ENCODE results near the gene PVR. TPM values are rescaled to one million over a fixed set of nuclear protein-coding genes. Genes with fewer than 3 reads are reported as not detected.
"Not testable (repeated sequence)": the region's sequence is repeated elsewhere in the genome, so short reads cannot be mapped to it uniquely, and the experiment has no call there.

PVR gene
- total and polyA plus RNA-seq, 5 experiments from 2014 or later = 0.11 to 3.8 (median 1.4) TPM

- ATAC-seq = no peak
- POLR2A ChIA-PET = no interaction called here
- Mint-ChIP-seq H3K9me3 (no peaks in the 10 kb centered on the region), H3K4me1 (no peaks in the 10 kb centered on the region), H3K4me3 (no peak overlapping the region), H3K36me3 (no peaks in the 10 kb centered on the region), H3K27ac (no peak overlapping the region), H3K27me3 (peaks cover 0 to 3% (median 0%) of the 10 kb centered on the region in 5 donors)
- no peak for DNase-seq
Observed at GRCh38 chr19:44672226-44672625, 28.5 kb downstream of the PVR start.

GRCh38 chr19:44673510-44673909 lies 29.8 kb downstream of the PVR start:
- Mint-ChIP-seq H3K9me3 (no peaks in the 10 kb centered on the region), H3K4me3 (no peak overlapping the region), H3K4me1 (no peaks in the 10 kb centered on the region), H3K27me3 (peaks cover 0 to 3% (median 0%) of the 10 kb centered on the region in 5 donors), H3K27ac (no peak overlapping the region), H3K36me3 (no peaks in the 10 kb centered on the region)
- DNase-seq = no peak
- POLR2A ChIA-PET = no interaction called here
- no peak for ATAC-seq

DNA sequence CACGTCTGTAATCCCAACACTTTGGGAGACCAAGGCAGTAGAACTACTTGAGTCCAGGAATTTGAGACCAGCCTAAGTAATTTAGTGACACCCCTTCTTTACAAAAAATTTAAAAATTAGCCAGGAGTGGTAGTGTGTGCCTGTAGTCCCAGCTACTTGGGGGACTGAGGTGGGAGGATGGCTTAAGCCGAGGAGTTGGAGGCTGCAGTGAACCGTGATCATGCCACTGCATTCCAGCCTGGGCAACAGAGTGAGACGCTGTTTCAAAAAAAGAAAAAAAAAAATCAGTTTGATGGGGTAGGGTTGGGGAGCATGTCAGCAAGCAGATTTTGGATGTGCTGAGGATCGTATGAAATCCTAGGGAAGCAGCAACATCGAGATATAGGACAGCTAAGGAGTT lies 31.8 kb downstream of the PVR start:
- no peaks in the 10 kb centered on the region for H3K36me3 Mint-ChIP-seq
- no peak for DNase-seq
- POLR2A ChIA-PET = interaction anchor here (0.7 kb wide), 1 partner anchor 830 kb away, joined by 4 read pairs; no protein-coding TSS in a partner anchor
- H3K9me3 Mint-ChIP-seq = no peaks in the 10 kb centered on the region
- no peaks in the 10 kb centered on the region for H3K4me1 Mint-ChIP-seq
- no peak for ATAC-seq
- H3K27ac Mint-ChIP-seq = no peak overlapping the region
- H3K4me3 Mint-ChIP-seq = no peak overlapping the region
- H3K27me3 Mint-ChIP-seq = peaks cover 0 to 3% (median 0%) of the 10 kb centered on the region in 5 donors

GRCh38 chr19:44677019-44677811 lies 33.5 kb downstream of the PVR start:
- no peaks in the 10 kb centered on the region for H3K4me1 Mint-ChIP-seq
- H3K27ac Mint-ChIP-seq = peak overlapping the region in 1 of 10 donors; percentile 32
- no peak for ATAC-seq
- H3K9me3 Mint-ChIP-seq = no peaks in the 10 kb centered on the region
- H3K36me3 Mint-ChIP-seq = no peaks in the 10 kb centered on the region
- DNase-seq = no peak
- H3K4me3 Mint-ChIP-seq = no peak overlapping the region
- POLR2A ChIA-PET = no interaction called here
- H3K27me3 Mint-ChIP-seq = peaks cover 0 to 3% (median 0%) of the 10 kb centered on the region in 5 donors

- H3K36me3 Mint-ChIP-seq = no peaks in the 10 kb centered on the region
- POLR2A ChIA-PET = no interaction called here
- DNase-seq (no peak), ATAC-seq (no peak)
- H3K27me3 Mint-ChIP-seq = peaks cover 0 to 5% (median 0%) of the 10 kb centered on the region in 5 donors
- H3K9me3 Mint-ChIP-seq = no peaks in the 10 kb centered on the region
- H3K4me3 Mint-ChIP-seq = no peak overlapping the region
- peaks cover 12 to 16% (median 14%) of the 10 kb centered on the region in 4 donors for H3K4me1 Mint-ChIP-seq
- no peak overlapping the region for H3K27ac Mint-ChIP-seq
Observed at GRCh38 chr19:44680536-44680935, 36.8 kb downstream of the PVR start.

DNA sequence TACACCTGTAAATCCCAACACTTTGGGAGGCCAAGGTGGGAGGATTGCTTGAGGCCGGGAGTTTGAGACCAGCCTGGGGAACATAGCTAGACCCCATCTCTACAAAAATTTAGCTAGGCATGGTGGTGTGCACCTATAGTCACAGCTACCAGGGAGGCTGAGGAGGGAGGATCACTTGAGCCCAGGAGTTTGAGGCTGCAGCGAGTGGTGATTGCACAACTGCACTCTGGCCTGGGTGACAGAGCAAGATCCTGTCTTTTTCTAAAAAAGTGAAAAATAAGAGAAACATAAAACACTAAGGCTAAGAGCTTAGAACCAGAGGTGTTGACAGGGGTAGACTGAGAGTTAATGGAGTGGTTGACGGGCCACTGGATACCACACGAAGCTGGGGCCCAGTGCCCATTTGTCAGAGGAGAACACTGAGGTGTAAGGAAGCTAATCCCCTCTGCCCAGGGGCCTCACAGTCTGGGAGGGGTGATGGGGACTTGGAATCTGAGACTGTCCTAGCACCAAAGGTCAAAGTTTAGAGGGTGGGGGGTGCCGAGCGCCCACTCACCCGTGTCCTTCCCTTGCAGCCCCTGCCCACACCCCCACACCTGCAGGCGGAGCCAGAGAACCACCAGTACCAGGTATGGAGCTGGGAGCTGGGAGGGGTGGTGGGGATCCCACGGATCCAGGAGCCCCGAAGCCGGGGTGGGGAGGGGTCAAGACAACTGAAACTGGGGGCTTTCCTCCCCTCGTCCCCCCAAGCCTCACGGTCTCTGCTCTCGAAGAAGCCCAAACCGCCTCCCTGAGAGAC lies 38.5 kb downstream of the PVR start:
- POLR2A ChIA-PET = no interaction called here
- H3K4me3 Mint-ChIP-seq = no peak overlapping the region
- no peaks in the 10 kb centered on the region for H3K9me3 Mint-ChIP-seq
- DNase-seq (no peak), ATAC-seq (no peak)
- peaks cover 12 to 23% (median 14%) of the 10 kb centered on the region in 4 donors for H3K4me1 Mint-ChIP-seq
- peak overlapping the region in 1 of 10 donors; percentile 1 for H3K27ac Mint-ChIP-seq
- peaks cover 0 to 12% (median 0%) of the 10 kb centered on the region in 5 donors for H3K27me3 Mint-ChIP-seq
- H3K36me3 Mint-ChIP-seq = no peaks in the 10 kb centered on the region

- H3K27ac Mint-ChIP-seq = peak overlapping the region in 5 of 10 donors; percentile 1 to 80 (median 43)
Observed at GRCh38 chr19:44682807-44683206, 39.1 kb downstream of the PVR start.

DNA sequence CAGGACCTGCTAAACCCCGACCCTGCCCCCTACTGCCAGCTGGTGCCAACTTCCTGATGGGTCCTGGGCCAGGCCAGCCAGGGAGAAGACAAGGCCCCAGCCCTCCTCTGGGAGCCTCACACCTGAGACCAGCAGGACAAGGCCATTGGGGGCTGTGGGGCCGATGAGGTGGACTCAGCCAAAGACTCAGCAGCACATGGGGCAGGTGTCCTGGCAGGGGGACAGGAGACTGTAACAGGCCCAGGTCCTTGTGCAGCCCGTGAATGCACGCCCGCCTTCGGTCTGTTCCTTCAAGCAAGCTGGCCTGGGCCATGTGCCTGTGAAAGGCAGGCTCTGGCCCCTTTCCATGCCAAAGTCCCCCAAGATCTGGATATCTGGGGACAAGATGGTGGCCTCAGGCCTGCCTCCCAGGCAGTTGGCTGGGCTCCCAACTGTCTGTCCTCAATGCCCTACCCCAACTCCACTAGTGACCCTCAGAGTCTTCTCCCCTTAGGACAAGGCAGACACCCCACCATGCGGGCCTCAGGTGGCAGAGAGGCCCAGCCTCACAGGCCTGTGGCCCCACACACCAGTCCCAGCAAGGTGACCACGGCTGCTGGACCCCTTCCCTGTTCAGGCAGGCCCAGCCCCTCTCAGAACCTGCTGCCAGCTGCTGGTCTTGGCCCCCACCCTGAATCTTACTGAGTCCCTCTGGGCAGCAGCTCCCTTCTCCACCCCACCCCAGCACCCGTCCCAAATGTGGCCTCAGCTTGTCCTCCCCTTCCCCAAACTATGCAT lies 39.9 kb downstream of the PVR start:
- Mint-ChIP-seq H3K4me1 (peaks cover 12 to 29% (median 14%) of the 10 kb centered on the region in 4 donors), H3K27me3 (peaks cover 0 to 15% (median 3%) of the 10 kb centered on the region in 5 donors), H3K4me3 (peak overlapping the region in 1 of 10 donors; percentile 13), H3K36me3 (no peaks in the 10 kb centered on the region), H3K9me3 (no peaks in the 10 kb centered on the region), H3K27ac (peak overlapping the region in 4 of 10 donors; percentile 1 to 80 (median 44))
- ATAC-seq (no peak), DNase-seq (no peak)
- POLR2A ChIA-PET = interaction anchor here (0.6 to 0.9 kb wide), 2 partner anchors 26 to 45 kb away, joined by 3 to 4 read pairs; no protein-coding TSS in a partner anchor

More at GRCh38 chr19:44682807-44683206, 39.1 kb downstream of the PVR start:
- peaks cover 12 to 27% (median 14%) of the 10 kb centered on the region in 4 donors for H3K4me1 Mint-ChIP-seq
- POLR2A ChIA-PET = no interaction called here
- no peak for ATAC-seq
- no peaks in the 10 kb centered on the region for H3K36me3 Mint-ChIP-seq
- H3K9me3 Mint-ChIP-seq = no peaks in the 10 kb centered on the region
- H3K4me3 Mint-ChIP-seq = no peak overlapping the region
- H3K27me3 Mint-ChIP-seq = peaks cover 0 to 12% (median 1%) of the 10 kb centered on the region in 5 donors
- DNase-seq = no peak

GRCh38 chr19:44684396-44684795 lies 40.7 kb downstream of the PVR start:
- Mint-ChIP-seq H3K4me3 (peak overlapping the region in 3 of 10 donors; percentile 13 to 64 (median 16)), H3K4me1 (peaks cover 16 to 34% (median 19%) of the 10 kb centered on the region in 4 donors)
- POLR2A ChIA-PET = interaction anchor here (0.9 kb wide), 1 partner anchor 25 kb away, joined by 4 read pairs; no protein-coding TSS in a partner anchor

GRCh38 chr19:44684892-44685863 lies 41.5 kb downstream of the PVR start:
- POLR2A ChIA-PET = no interaction called here
- peak overlapping the region in 8 of 10 donors; percentile 0 to 64 (median 18) for H3K4me3 Mint-ChIP-seq

More at GRCh38 chr19:44684396-44684795, 40.7 kb downstream of the PVR start:
- DNase-seq, H3K9me3 Mint-ChIP-seq, ATAC-seq, H3K36me3 Mint-ChIP-seq: not testable (repeated sequence)
- H3K27me3 Mint-ChIP-seq = peaks cover 0 to 17% (median 3%) of the 10 kb centered on the region in 5 donors
- H3K27ac Mint-ChIP-seq = peak overlapping the region in 2 of 10 donors; percentile 25 to 43

DNA sequence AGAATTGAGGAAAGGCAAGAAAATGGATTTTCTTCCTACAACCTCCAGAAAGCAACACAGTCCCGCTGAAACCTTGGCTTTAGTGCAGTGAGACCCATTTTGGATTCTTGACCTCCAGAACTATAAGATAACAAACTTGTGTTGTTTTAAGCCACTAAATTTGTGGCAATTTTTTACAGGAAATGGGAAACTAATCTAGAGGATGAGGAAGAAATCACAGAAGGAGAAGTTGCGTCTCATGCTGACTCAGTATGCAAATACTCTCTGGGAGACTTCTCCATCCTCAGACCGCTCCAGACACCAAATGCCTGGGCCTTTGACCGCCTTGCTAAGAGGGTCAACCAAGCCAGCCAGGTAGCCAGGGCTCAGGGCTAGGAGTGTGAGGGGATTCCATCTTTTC lies 42.2 kb downstream of the PVR start:
- POLR2A ChIA-PET = no interaction called here
- DNase-seq (no peak), ATAC-seq (no peak)
- Mint-ChIP-seq H3K4me3 (no peak overlapping the region), H3K9me3 (no peaks in the 10 kb centered on the region), H3K36me3 (no peaks in the 10 kb centered on the region), H3K27ac (no peak overlapping the region), H3K4me1 (peaks cover 19 to 41% (median 27%) of the 10 kb centered on the region in 4 donors), H3K27me3 (peaks cover 0 to 17% (median 3%) of the 10 kb centered on the region in 5 donors)

More at GRCh38 chr19:44684892-44685863, 41.5 kb downstream of the PVR start:
- ATAC-seq (peak; percentile 36 to 47), DNase-seq (no peak)
- H3K4me1 Mint-ChIP-seq = peaks cover 19 to 41% (median 27%) of the 10 kb centered on the region in 4 donors
- H3K27ac Mint-ChIP-seq = peak overlapping the region in 4 of 10 donors; percentile 12 to 46 (median 29)
- no peaks in the 10 kb centered on the region for H3K36me3 Mint-ChIP-seq
- H3K27me3 Mint-ChIP-seq = peaks cover 0 to 17% (median 3%) of the 10 kb centered on the region in 5 donors
- H3K9me3 Mint-ChIP-seq = no peaks in the 10 kb centered on the region

All from naive thymus-derived CD8-positive, alpha-beta T cell (primary cell).